HS-5 (cell line): ENCODE results near the gene EEF1AKMT2.

Experiments used
- DNase-seq: peaks from one replicate; pipeline ENCODE4 v3.0.0-alpha.2; 2012; ENCODE audit warnings: low read depth

Gene EEF1AKMT2

DNA sequence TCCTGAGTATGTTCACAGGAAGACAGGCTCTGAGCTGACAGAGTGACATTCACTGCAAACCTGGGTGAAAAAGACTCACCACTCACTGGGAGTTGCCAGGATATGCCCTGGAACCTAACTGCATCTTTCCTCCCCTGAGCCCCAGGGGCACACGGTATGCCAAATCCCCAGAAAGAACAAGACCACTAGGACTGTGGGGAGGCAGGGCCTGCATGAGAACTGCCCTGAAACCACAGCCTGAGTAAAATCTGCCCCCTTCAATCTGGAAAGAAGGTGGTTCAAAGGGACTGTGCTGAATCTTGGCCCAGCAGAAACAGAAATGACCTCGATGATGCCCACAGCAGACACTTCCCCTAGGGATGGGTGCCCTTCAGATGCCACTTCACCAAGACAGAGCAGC, 54.0 kb downstream of the EEF1AKMT2 start:
- DNase-seq: no peak

DNA sequence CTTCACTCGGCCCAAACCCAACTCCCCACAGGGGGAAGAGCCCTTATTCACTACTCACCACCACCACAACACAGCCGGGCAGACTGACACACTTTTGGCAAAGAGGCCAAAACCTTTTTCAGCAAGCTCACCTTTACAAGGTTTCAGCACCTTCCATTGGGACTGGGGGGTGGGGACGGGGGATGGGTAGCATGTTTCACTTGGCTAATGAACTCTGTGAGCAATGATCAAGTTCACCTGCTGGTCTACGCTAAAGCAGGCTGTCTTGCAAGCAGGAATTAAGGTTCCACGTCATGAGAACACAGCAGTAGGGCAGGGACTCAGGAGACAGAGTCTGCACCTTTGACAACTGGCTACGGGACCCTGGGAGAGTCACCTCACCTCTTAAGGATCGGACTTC, 54.5 kb downstream of the EEF1AKMT2 start:
- no peak for DNase-seq

DNA sequence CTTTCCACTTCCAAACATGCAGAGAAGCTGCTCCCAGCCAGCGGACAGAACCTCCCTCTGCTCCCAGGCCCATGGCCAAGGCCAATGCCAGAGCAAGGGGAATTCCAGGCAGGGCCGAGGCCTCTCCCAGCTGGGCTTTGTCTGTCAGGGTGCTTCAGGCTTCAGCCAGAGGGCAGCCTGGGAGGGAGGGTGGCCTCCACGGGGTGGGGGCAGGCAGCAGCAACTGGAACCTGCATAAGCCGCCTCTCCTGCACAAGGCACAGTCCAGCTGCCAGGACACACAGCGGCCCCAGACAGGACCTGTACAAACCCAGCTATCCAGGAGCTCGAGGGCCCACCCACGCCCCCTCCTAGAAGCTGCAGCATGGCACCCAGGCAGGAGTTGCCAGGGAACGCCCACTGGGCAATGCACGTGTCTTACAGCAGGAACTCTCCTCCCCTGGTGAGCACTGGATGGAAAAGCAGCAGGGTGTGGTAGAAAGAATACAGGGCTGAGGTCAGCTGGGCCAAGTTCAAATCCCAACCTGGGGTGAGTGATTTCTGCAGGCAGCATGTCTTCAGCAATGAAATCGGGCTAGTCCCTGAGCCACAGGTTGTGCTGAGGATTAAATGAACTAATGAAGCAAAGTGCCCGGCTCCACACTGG, 55.1 kb downstream of the EEF1AKMT2 start:
- no peak for DNase-seq

DNA sequence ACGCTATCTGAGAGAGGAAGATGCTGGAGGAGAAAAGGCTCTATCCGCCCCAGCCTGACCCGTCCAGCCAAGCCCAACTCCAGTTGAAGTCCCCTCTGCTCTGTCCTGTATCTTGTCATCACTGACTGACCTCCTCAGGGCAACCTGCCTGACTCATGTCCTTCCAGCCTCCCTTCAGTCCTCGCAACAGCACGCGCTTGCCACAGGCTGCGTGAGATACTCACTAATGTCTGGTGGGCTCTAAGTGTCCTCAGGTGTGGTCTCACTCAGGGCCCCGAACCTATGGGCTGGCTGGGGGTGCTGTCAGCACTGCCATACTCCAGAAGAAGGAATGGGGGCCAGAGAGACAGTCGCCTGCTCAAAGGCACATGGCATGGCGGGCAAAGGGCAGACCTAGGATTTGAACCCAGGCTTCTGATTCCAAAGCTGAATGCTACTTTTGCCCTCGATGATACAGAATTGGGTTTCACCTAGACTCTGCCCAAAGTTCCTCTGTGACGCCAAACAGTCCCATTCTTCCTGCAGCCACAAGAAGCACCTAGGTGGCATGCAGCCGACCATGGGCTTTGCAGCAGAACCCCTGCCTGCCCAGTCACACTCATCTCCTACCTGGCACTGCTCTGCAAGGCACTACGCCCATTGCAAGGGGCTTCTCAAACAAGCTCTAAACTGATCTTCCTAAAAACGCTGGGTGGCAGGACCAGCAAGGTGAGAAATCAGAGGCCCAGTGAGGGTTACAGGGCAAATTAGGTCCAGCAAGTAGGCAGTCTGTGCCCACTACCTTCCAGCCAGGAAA, 56.0 kb downstream of the EEF1AKMT2 start:
- no peak for DNase-seq

DNA sequence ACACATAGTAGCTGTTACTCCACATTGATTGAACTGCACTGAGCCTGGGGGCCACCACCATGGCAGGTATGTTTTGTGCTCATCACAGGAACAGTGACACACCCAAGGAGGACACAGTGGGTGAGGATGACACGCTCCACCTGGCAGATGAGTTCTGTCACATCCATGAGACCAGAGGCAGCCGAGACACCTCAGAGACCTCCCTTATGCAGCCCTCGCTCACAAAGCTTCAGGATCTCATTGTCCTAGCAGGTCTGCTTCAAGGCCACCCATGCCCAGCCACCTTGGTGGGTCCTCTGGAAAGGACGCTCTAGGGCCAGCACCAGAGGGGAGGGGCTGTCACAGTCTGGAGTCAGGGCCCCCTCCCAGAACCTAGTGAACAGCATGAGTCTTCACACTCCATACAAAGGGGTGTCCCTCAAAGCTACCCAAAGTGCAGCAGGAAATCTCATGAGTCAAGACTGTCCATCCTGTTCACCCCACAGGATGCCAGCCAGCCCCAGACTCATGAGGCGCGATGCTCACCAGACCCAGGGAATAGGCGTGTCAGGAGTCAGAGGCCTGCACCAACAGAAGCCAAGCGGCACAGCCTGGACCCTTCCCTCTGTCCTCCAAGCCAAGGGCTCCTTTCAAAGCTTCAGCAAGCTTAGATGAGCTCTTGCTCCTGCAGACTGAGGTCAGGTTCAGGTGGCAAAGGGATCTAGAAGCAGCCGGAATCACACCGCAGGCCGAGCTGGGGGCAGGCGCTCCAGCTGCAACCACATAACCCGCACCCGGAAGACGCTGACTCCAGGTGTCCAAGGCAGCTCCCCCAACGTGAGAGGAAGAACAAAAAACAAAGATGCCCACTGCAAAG, 57.1 kb downstream of the EEF1AKMT2 start:
- DNase-seq: no peak

DNA sequence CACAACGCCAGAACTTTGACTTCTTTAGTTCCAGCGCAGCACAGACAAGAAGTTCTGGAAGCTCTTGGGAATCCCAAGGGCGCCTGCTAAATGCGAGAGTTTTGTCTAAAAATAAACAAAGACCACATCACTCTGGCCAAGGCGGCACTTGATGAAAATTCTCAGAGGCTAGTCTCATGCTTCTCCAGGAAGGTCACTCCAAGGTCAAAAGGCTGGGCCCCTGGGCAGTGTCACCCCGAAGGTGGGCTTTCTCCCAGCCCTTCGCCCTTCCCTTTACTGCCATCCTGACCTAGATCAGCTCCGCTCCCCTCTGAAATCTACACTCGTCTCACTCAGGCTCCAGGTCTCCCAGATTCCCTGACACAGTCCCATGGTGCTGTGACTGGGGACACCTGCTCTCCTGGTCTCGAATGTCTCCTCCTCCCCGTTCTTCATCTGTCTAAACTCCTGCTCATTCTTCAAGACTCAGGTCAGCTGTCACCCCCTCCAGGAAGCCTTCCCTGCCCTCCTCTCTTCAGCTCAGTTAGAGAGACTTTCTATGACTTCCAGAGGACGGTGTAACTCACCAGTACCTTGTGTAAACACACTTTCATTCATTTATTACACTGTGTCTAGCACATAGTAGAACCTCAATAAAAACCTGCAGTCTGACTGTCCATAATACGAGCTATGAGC, 58.0 kb downstream of the EEF1AKMT2 start:
- no peak for DNase-seq

DNA sequence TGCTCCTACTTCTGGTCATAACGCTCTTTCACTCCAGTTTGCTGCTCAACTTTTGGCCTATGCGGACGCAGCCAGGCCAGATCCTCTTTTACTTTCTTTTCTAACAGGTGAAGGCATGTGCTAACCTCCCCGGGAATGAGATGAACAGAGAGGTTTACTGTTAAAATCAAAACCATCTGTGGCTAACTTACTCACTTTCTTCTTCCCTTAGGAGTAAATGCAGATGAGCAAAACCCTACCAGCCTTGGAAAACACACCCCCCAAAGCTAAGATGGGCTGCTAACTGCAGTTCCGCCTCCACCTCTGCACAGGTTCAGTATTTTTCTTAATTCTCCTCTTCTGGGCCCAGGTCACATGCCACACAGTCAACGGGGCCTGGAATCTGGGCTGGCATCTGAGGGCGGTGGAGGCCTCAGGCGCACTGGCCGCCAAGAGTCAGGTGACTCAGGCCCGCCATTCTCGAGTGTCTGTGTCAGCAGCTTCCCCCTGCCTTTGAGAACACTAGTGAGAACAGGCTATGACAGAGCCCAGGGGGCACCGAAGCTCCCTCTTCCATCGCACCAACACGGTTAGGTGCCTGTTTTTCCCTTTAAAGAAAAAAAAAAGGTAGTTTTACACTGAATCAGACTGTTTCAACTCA, 58.6 kb downstream of the EEF1AKMT2 start:
- DNase-seq: no peak

DNA sequence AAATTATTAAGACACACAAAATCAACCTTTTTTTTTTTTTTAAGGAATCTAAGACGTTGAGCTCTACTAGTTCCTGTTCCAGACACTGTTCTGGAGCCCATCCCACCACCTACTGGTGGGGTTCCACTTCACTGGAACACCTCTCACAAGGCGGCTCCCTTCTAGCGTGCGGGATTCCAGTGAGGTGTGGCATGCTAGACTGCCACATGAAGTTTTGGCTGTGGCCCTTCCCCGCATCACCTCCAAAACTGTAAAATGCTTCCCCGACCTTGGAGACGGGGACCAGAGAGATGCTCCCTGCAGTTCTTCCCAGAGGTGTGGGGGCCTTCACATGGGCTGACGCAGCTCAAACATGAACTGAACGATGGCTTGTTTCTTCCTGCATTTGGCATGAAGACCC, 60.1 kb downstream of the EEF1AKMT2 start:
- no peak for DNase-seq

DNA sequence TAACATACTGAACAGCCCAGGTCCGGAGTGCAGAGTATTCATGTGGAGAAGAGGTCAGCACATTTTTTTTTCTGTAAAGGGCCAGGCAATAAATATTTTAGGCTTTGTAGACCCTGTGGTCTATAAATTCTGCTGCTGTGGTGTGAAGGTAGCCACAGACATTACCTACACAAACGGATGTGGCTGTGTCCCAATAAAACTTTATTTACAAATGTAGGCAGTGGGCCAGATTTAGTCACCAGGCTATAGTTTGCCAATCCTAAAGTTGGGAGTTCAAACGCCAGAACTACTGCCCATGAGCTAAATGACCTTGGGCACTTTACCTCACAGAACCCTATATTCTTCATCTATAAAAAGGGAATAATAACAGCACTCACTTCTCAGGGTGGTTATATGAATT, 60.9 kb downstream of the EEF1AKMT2 start:
- DNase-seq: no peak

DNA sequence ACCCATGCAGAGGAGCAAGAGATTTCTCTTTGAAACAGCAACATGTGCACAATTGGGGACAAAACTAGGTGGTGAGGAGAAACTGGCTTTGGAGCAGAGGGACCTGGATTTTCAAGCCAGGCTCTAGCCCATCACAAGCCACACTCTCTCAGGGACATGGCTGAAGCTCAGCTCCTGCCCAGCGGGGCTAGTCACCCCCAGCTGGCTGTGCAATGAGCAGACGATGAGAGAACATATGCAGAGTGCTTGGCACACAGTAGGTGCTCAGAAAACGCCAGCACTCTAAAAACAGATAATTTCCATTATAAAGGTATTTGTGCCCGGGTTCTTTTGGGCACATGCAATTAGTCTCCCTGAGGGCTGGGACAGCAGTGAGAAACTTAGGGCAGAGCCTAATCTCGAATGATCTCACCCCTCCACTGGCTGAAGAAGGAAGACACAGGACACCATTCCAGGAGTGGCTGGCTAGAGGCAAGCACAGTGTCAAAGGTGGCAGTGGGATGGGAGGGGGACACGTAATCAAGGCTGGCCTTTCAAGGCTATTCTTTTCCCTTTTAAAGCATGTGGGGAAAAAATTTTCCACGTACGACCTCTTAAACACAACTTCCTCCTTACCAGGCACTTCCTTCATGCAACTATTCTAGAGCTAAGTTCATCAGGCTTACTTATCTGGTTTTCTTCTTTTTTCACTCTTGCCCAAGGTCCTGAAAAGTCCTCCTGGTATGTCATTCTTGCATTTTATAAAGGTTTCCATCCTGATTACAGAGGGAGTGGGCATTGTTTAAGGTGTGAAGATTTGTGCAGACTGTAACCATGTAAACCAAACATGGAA, 62.6 kb downstream of the EEF1AKMT2 start:
- no peak for DNase-seq

DNA sequence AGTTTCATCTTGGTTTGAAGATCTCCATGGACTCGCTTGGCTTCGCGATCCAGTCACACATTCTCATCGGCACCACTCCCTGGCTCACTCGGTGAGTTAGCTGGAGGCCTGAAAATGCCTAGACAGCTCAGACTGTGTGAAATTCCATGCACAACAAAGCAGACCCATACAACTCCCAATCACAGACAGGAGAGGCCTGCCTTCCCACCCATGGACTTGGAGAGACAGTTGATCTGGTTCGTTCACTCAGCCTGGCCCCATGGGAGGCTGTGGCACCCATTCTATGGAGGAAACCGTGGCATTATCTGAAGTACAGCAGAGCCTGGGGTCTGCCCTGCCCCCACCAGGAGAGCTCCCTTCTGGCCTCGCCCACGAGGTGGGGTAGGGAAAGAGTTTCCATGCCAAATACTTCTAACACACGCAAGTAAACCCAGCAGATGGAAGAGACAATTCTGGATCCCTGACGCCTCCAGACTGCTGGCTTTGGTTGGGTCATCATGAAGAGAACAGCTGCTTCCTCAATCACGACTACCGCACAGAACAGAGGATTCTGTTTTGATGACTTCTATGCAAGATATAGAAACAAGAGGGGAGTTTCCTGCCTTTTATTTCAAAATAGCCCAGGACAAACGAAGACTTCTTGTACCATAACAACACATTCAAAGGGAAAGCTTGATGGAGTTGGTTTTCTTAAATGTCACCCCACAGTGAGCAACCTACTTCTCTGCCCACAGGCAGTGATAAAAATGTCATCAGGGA, 63.4 kb downstream of the EEF1AKMT2 start:
- DNase-seq: no peak

DNA sequence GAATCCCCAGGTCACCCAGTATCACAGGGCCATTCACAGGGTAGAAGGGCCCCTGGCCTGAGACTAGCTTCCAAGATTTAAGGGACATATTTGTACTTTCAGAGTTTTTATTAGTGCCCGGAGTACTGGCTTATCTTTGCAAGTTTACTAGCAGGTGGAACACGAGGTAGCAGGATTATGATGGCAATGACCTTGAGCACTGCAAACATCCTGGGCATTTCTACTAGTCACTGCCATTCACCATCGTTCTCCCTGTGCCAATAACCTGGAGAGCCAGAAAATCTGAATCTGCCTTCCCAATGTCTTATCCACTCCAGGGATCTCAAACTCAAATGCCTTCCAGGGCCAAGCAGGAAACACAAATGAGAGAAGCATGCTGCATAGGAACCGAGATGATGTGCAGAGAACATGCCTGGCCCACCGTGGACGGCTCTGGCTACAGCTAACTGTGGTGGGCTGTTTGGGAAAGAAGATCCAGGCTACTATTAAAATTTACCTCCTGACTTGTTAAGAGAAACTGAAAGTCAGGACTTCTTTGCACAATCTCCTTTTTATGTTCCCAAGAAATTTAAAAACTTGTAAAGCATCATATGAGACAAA, 64.2 kb downstream of the EEF1AKMT2 start:
- DNase-seq: no peak

DNA sequence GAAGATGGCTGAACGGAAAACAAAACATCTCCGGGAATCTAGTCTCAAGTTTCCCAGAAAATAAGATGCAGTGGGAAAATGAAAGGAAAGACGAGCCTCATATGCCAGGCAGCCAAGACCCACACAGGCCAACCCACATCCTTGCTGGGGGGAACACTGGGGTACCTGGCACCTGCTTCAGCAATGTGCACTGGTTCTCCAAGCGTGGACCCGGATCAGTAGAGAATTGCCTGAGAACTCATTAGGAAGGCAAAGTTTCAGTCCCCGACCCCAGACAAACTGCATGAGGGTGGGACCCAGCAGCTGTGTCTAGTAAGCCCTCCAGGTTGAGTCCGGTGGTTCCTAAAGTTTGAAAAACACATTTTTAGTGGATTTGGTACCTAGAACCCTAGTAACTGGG, 65.9 kb downstream of the EEF1AKMT2 start:
- DNase-seq: no peak

DNA sequence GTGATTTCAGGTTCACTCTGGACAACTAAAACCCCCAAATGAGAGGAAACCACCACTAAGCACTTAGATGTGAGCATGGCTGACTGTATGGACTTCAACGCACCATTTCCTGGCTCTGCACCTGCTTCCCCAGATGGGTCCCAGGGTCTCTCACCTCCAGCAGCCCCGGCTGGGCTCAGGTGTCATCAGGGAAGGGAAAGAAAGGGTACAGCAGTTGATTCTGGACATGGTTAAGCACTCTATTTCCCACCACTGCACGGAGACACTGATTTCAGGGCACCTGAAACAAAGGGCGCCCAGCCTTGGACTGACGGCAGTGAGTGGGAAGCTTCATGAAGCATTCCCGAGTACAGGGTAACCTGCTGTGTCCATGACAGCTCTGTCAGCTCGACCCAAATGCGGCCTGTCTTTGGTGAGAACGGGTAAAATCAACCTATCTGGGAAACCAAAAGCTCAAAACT, 66.5 kb downstream of the EEF1AKMT2 start:
- DNase-seq: no peak

DNA sequence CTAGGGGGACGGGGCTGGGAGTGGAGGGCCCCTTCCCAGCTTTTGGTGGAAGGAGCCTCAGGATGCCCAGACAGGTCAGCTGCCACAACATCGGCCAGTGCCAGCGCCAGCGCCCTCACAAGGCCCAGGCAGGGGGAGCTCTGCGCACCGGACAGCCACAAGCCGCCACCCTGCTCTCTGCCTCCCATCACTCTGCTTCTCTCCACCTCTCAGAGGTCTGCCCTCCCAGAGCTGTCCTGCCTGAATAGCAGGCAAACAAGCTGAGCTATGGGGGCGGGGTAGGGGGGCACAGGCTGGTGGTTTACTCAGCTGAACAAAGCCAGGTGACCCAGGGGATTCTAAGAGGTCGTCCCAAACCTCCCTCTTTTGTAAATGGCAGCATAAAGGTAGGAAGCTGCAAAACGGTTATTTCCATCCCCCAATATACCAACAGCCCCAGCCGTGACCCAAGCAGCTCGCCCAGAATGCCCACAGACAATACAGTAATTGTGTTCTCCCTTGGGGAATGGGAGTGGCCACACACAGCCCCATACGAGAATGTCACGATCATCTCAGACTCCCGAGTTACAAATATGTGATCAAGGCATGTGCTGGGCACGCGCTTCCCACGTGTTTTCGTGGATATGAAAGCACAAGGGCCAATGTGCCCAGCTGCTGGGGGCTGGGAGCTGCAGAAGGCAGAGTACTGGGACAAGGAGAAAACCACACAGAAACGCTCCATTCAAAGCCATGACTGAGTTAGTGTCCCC, 67.2 kb downstream of the EEF1AKMT2 start:
- no peak for DNase-seq

DNA sequence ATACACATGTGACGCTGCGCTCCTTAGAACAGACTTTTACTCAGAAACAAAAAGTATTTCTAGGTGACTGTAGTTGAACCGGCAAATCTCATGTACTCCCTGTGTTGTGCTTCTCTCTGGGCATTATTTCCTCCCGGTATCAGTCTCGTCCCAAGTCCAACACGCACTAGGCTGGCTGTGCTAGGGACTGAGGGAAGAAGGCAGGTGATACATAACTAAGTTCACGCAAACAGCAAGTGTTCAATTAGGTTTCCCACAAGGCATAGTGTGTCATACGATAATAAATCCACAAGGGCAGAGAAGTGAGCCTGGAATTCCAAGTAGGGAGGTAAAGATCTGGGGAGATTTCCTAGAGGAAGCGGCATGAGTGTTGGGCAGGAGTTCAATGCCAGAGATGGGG, 67.9 kb downstream of the EEF1AKMT2 start:
- no peak for DNase-seq

DNA sequence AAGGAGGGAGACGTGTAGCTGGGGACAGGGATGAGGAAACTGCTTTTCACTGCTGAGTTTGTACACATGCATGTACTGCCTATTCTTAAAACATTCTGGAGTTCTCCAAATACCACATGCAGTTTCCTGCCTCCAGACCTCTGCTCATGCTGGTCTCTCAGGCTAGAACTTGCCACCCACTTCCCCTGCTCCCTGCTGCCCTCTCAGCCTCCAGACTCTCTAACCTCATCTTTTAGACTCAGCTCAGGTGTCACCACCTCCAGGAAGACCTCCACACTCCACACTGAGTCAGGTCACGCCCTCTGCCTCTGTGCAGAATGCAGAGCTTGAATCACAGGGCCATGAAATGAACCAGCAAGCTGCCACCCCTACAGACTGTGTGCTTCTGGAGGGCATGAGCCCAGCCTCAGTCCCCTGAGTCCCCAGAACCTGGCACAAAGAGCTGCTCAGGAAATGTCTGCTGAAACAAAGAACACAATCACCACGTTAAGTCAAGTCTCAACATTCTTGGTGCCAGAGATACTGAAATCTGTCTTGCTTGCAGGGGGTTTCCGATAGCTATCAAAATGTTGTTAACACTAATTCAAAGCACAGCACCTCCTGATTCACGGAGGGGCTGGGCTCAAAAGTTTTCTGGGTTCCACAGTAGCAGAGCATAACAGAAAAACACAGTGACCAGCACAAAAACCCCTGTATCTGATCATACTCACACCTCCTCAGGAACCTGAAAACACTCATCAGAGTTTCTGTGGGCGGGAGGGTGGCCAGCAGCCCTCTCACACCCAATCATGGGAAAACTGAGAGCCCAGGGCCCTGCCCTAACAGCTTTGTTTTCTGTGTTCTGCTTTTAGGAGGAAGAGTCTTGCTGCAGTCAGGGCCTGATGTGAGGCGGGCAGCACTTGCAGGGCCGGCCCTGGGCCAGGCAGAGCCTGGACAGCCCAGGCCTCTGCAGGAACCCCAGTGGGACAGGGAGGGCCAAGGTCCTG, 68.6 kb downstream of the EEF1AKMT2 start:
- no peak for DNase-seq
